Bronchial epithelial cell (primary cell): Measurements from ENCODE around the gene ZXDC. TPM values are rescaled to one million over a fixed set of nuclear protein-coding genes. Genes with fewer than 3 reads are reported as not detected.

Experiments used
- DNase-seq: peaks from one replicate; pipeline ENCODE4 v3.0.0-alpha.2; 2010; ENCODE audit warnings: low read depth
- FAIRE-seq: peaks from 2 replicates; lab custom pipeline; 2011; peaks lifted over from hg19 to GRCh38; lab: Jason Lieb, UNC
- H3K27me3 ChIP-seq: 2 replicates; pipeline ENCODE4 v1.5.1; 2011; ENCODE audit warnings: low read length; ENCODE audit not compliant: control insufficient read depth, insufficient read depth
- H3K36me3 ChIP-seq: 2 replicates; pipeline ENCODE4 v1.5.1; 2011; ENCODE audit warnings: low read length; ENCODE audit not compliant: control insufficient read depth, insufficient read depth
- H3K4me3 ChIP-seq: 2 replicates; pipeline ENCODE4 v1.5.1; 2011; ENCODE audit warnings: mild to moderate bottlenecking, low read depth, low read length, control low read depth
- CTCF ChIP-seq: IDR thresholded peaks from 2 replicates; pipeline ENCODE4 v1.5.1; 2011; ENCODE audit warnings: mild to moderate bottlenecking, moderate library complexity, low read length, control low read depth, inconsistent platforms; ENCODE audit not compliant: insufficient read depth, severe bottlenecking
- total RNA-seq: library from RNA; depleted of rRNA; stranded (reverse); fragments of >200 nt; gene quantifications from 2 replicates; pipeline ENCODE4 v1.2.1, GENCODE V29; 2014

Gene ZXDC
- total RNA-seq, 1 donor from 2014 or later: 21.9 TPM

DNA sequence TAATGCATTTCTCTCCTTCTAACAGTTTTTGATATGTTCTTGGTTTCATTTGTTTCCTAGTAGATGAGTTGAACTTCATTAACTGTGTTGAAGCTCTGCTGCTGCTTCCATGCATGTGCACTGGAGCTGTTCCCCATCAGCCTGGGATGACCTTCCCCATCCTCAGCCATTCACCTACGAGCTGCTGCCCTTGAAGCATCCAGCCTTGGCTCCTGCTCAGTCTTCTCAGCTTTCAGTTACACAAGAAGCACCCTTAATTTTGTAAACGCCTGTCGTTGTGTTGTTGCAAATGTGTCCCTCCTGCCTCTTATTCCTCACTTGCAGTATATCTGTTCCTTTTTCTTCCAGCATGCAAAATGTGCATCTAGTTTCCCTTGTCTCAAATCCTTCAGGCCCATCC lies 8.5 kb upstream of the ZXDC start:
- no peaks in the 10 kb centered on the region for H3K36me3 ChIP-seq
- H3K27me3 ChIP-seq: no peaks in the 10 kb centered on the region
- FAIRE-seq (no peak), DNase-seq (no peak)
- TF ChIP-seq CTCF: no peak
- H3K4me3 ChIP-seq: no peak overlapping the region

GRCh38 chr3:126483321-126483761 lies 7.7 kb upstream of the ZXDC start:
- no peaks in the 10 kb centered on the region for H3K27me3 ChIP-seq
- H3K36me3 ChIP-seq: no peaks in the 10 kb centered on the region
- TF ChIP-seq CTCF: no peak
- no peak for FAIRE-seq
- DNase-seq: no peak
- H3K4me3 ChIP-seq: no peak overlapping the region

GRCh38 chr3:126482503-126483255 lies 7.0 kb upstream of the ZXDC start:
- DNase-seq (no peak), FAIRE-seq (no peak)

GRCh38 chr3:126481808-126482502 lies 6.3 kb upstream of the ZXDC start:
- no peak for TF ChIP-seq CTCF
- no peak for DNase-seq
- Histone ChIP-seq H3K36me3 (no peaks in the 10 kb centered on the region), H3K4me3 (no peak overlapping the region), H3K27me3 (no peaks in the 10 kb centered on the region)
- no peak for FAIRE-seq

More at GRCh38 chr3:126482503-126483255, 7.0 kb upstream of the ZXDC start:
- no peaks in the 10 kb centered on the region for H3K27me3 ChIP-seq
- no peaks in the 10 kb centered on the region for H3K36me3 ChIP-seq
- no peak overlapping the region for H3K4me3 ChIP-seq
- TF ChIP-seq CTCF: no peak

- H3K4me3 ChIP-seq: no peak overlapping the region
- no peaks in the 10 kb centered on the region for H3K36me3 ChIP-seq
- no peak for TF ChIP-seq CTCF
- no peak for DNase-seq
- H3K27me3 ChIP-seq: no peaks in the 10 kb centered on the region
- FAIRE-seq: no peak
Observed at GRCh38 chr3:126480861-126481260, 5.2 kb upstream of the ZXDC start.
